Skeletal muscle satellite cell (primary cell): ENCODE measurements around the gene MAGED2. TPM values are rescaled to one million over a fixed set of nuclear protein-coding genes. Genes with fewer than 3 reads are reported as not detected.
"Not testable (repeated sequence)": the region's sequence is repeated elsewhere in the genome, so short reads cannot be mapped to it uniquely, and the experiment has no call there.

ENCODE experiments used
- H3K27me3 ChIP-seq: 2 replicates; pipeline ENCODE4 v1.7.0; 2013; ENCODE audit warnings: low read length; ENCODE audit not compliant: control insufficient read depth, insufficient read depth
- H3K36me3 ChIP-seq: 2 replicates; pipeline ENCODE4 v1.7.0; 2013; ENCODE audit warnings: mild to moderate bottlenecking, control low read depth, low read length; ENCODE audit not compliant: insufficient read depth
- H3K4me1 ChIP-seq: 2 replicates; pipeline ENCODE4 v1.7.0; 2013; ENCODE audit warnings: low read length; ENCODE audit not compliant: control insufficient read depth, insufficient read depth
- H3K4me2 ChIP-seq: 2 replicates; pipeline ENCODE4 v1.7.0; 2013; ENCODE audit warnings: mild to moderate bottlenecking, low read length
- H3K4me3 ChIP-seq: 2 replicates; pipeline ENCODE4 v1.7.0; 2013; ENCODE audit warnings: low read length
- H3K9ac ChIP-seq: 2 replicates; pipeline ENCODE4 v1.7.0; 2013; ENCODE audit warnings: mild to moderate bottlenecking, low read depth, low read length, moderate library complexity
- H3K9me3 ChIP-seq: replicated peaks from 2 replicates; pipeline ENCODE4 v1.7.0; 2013; ENCODE audit warnings: mild to moderate bottlenecking, control low read depth, low read length
- total RNA-seq: library from RNA; depleted of rRNA; stranded (reverse); fragments of >200 nt; gene quantifications from 2 replicates; pipeline ENCODE4 v1.2.3, GENCODE V29; 2012; rRNA removed

MAGED2 gene, protein sequence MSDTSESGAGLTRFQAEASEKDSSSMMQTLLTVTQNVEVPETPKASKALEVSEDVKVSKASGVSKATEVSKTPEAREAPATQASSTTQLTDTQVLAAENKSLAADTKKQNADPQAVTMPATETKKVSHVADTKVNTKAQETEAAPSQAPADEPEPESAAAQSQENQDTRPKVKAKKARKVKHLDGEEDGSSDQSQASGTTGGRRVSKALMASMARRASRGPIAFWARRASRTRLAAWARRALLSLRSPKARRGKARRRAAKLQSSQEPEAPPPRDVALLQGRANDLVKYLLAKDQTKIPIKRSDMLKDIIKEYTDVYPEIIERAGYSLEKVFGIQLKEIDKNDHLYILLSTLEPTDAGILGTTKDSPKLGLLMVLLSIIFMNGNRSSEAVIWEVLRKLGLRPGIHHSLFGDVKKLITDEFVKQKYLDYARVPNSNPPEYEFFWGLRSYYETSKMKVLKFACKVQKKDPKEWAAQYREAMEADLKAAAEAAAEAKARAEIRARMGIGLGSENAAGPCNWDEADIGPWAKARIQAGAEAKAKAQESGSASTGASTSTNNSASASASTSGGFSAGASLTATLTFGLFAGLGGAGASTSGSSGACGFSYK
- total RNA-seq = 115 and 168 TPM in 2 replicates

DNA sequence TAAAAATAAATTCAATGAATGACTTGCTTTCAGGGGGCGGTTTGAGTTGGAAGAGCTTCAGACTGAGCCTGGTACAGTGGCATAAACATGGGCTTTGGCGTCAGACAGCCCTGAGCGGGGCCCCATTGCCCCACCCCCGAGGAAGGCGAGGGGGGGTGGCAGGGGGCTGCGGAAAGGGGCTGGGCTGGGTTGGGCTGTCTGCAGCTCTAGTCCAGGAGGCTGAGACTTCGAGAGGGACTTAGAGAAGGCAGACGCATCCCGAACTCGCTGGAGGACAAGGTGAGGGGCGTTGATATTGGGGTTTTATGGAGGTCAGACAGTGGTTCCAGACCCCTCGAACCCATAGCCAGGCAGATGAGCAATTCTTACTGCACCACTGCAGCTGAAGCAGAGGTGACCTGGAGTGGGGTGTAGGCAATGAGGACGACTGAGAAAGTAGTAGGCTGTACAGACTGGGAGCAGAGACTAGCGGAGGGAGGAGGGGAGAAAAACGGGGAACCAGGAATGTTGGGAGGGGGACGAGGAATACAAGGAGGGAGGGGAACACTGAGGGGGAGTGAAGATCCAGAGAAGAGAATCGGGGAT is at the start of gene MAGED2:
TSS of gene MAGED2 (plus strand) at position 222 of the 585 bp plus-strand sequence. CDS start 1,587 bp downstream, outside the sequence.
- peaks cover 6% of the 10 kb centered on the region for H3K4me1 ChIP-seq
- no peaks in the 10 kb centered on the region for H3K9me3 ChIP-seq
- peak within 1 kb of the TSS; percentile 89 for H3K9ac ChIP-seq
- H3K27me3 ChIP-seq = peaks cover 25% of the 10 kb centered on the region
- H3K4me3 ChIP-seq = peak within 1 kb of the TSS; percentile 82
- peaks cover 14% of the 10 kb centered on the region for H3K36me3 ChIP-seq
- H3K4me2 ChIP-seq = peak within 1 kb of the TSS; percentile 90

DNA sequence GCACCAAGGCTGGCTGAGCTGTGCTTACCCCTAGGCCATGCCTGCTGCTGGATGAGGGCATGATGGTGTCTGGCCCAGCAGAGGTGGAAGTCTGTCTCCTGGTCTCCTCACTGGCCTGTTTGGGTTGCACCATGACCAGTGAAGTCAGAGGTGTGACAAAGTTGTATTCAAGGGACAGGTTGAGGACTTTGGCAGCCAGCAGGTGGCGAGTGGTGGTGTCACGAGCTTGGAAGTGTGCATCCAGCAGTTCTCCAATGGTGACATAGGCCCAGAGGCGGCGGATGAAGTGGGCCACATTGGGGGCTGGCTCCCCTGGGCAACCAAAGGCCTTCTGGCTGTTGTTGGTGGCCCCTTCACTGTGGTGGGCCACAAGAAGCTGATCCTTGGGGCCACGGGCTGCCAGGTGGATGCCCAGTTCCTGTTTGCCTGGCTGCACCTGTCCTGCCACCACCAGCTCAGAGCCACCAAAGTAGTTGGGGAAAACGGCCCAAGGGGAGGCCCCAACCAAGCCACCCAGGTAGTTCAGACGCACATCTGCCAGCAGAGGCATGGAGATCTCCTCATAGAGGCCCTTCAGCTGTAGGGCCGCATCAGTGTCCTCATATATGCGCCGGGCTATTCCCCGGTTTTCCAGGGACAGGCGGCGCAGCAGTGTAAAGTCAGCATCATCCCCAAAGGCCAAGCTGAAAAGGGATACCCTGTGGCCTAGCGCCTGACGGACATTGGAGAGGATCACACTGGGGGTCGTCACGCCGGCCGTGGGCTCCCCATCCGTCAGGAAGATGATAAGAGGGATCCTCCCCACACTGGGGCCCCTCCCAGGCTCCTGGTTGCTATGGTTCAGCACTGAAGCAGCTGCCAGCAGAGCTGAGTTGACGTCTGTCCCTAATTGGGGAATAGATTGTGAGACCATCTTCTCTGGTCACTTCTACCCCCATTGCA is 49.2 kb upstream of the MAGED2 start:
- no peak overlapping the region for H3K4me2 ChIP-seq
- no peaks in the 10 kb centered on the region for H3K36me3 ChIP-seq
- no peaks in the 10 kb centered on the region for H3K4me1 ChIP-seq
- H3K9ac ChIP-seq = no peak overlapping the region
- no peaks in the 10 kb centered on the region for H3K27me3 ChIP-seq
- H3K4me3 ChIP-seq = no peak overlapping the region
- no peaks in the 10 kb centered on the region for H3K9me3 ChIP-seq

DNA sequence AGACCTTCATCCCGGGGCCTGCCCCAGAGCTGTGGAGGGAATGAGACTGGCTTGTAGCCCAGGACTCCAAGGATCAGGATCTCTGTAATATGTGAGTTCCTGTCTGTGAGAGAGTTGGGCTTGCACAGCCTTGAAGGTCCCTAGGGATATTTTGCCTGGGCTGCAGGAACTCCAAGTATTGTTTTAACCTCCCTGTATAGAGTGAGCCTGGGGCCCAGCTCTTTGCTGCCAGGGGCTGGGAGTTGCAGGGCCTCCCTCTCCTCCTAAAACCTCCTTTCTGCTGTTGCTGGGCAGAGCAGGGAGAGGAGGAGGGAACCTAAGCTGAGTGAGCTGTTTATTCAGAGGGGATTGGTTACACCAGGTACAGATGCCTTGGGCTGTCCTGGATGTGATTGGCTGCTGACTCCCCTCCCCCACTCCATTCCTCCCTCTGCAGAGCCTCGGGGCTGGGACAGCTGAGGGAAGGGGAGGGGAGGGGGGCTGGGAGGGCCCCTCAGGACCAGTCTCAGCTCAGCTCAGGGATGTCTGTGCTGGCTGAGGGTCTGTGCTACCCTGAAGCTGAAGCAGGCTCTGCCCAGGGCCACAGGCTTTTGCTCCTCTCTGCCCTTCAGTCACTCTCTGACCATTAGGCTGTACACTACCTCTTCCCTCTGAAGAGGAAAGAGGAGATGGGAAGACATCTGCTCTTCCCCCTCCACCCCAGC is 33.0 kb upstream of the MAGED2 start:
- H3K9ac ChIP-seq, H3K4me2 ChIP-seq, H3K36me3 ChIP-seq, H3K4me3 ChIP-seq, H3K27me3 ChIP-seq, H3K4me1 ChIP-seq, H3K9me3 ChIP-seq: not testable (repeated sequence)

DNA sequence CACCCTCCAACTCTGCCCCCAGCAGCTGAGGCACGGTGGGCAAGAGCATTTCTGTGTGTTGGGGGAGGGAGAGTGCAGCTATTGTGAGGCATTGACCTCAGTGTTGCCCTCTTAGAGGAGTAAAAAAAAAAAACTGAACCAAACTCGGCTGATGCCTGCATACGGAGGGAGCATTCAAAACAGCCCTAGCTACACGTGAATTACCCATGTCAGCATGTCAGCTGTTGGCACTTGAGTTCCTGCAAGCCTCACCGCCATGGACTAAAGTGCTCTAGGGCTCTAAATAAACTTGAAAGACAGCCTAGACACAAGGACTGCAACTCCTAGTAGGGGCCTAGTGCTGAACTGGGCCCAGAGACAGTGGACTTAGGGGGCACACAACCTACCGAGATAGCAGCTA is 31.5 kb upstream of the MAGED2 start:
- H3K4me2 ChIP-seq = no peak overlapping the region
- no peaks in the 10 kb centered on the region for H3K4me1 ChIP-seq
- H3K36me3 ChIP-seq = no peaks in the 10 kb centered on the region
- no peaks in the 10 kb centered on the region for H3K9me3 ChIP-seq
- no peak overlapping the region for H3K9ac ChIP-seq
- H3K27me3 ChIP-seq = no peaks in the 10 kb centered on the region
- no peak overlapping the region for H3K4me3 ChIP-seq

DNA sequence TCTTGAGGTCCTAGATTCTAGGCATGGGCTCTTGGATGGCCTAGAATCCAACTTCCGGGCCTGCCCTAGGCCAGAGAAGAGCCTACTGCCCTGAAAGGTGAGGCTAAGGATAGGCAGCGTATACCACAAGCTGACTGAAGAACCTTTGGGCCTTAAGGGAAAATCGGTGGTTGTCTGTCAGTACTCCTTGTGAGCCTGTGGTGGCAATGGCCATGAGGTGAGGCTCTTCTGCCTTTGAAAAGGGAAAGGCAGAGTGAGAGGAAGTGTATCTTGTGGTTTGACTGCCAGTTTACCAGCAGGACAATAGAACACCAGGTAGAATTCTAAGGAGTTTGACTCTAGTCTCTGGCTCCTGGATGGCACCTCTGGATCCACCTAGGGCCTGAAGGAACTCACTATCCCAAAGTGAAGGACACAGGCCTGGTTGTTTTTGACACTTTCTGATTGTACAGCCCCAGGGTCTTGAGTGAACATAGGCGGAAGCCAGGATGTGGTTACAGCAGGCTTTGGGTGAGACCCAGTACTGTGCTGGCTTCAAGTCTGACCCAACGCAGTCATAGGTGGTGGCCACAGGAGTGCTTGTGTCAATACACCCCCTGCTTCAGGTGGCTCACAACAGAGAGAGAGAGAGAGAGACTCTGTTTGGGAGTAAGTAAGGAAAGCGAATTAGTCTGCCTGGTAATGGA is 30.4 kb upstream of the MAGED2 start:
- Histone ChIP-seq H3K4me1 (no peaks in the 10 kb centered on the region), H3K36me3 (no peaks in the 10 kb centered on the region), H3K27me3 (no peaks in the 10 kb centered on the region), H3K4me2 (no peak overlapping the region), H3K9me3 (no peaks in the 10 kb centered on the region), H3K4me3 (no peak overlapping the region), H3K9ac (no peak overlapping the region)

DNA sequence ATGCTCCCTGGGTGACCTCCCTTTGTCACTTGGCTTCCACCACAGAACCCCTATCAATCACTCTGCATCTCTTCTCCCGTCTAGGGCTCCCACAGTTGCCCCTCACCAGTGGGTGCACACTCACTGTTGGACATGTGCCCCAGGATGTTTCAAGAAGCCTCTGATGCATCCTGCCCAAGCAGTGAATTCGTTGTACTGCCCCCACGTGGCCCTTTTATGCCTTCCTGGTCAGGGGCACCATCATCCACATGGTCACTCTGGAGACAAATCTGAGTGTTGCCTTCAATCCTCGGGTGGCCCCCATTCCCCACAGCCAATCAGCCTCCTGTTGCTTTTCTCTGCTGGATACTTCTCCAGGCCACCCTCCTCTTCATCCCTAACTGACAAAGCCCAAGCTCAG is 21.6 kb upstream of the MAGED2 start:
- H3K4me3 ChIP-seq = no peak overlapping the region
- no peaks in the 10 kb centered on the region for H3K4me1 ChIP-seq
- no peak overlapping the region for H3K9ac ChIP-seq
- no peaks in the 10 kb centered on the region for H3K9me3 ChIP-seq
- no peaks in the 10 kb centered on the region for H3K36me3 ChIP-seq
- no peak overlapping the region for H3K4me2 ChIP-seq
- no peaks in the 10 kb centered on the region for H3K27me3 ChIP-seq

DNA sequence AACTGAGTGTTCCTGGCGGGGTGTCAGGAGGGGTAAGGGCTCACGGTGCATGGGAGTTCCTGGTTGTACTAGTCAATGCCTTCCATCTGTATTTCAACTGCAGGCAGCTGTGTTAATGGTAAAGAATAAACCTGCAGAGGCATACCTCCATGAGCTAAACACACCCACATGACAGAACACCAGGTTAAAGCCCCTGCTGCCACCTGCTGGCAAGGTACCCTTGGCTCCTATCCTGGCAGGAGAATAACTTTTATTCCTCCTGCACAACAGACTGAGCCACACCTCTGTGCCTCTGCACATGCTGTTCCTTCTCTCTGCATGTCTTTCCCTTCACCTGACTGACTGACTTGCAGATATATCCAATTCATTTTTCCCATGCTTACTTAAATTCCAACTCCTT is 20.6 kb upstream of the MAGED2 start:
- H3K27me3 ChIP-seq = peaks cover 1% of the 10 kb centered on the region
- no peak overlapping the region for H3K4me3 ChIP-seq
- no peak overlapping the region for H3K4me2 ChIP-seq
- no peaks in the 10 kb centered on the region for H3K4me1 ChIP-seq
- H3K9me3 ChIP-seq = no peaks in the 10 kb centered on the region
- no peak overlapping the region for H3K9ac ChIP-seq
- H3K36me3 ChIP-seq = no peaks in the 10 kb centered on the region

DNA sequence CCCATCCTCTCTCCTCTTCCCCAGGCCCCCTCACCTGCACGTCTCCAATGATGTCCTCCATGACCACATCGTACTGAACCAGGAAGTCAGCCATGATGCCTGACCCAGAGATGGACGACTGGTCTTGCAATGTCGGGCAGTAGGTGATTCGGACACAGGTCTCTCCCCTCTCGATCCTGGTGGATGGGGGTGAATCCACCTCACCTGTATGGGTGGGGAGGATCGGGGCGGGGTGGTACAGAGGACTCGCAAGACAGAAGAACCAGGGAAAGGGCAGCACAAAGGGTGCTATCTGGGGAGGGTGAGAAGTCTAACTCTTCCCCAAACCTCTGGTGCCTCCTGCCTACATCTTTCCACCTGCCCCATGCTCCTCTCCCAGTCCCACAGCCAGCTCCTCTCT is 19.1 kb upstream of the MAGED2 start:
- H3K36me3 ChIP-seq = no peaks in the 10 kb centered on the region
- no peak overlapping the region for H3K4me2 ChIP-seq
- H3K4me1 ChIP-seq = no peaks in the 10 kb centered on the region
- no peak overlapping the region for H3K4me3 ChIP-seq
- no peaks in the 10 kb centered on the region for H3K9me3 ChIP-seq
- H3K27me3 ChIP-seq = peaks cover 3% of the 10 kb centered on the region
- no peak overlapping the region for H3K9ac ChIP-seq

DNA sequence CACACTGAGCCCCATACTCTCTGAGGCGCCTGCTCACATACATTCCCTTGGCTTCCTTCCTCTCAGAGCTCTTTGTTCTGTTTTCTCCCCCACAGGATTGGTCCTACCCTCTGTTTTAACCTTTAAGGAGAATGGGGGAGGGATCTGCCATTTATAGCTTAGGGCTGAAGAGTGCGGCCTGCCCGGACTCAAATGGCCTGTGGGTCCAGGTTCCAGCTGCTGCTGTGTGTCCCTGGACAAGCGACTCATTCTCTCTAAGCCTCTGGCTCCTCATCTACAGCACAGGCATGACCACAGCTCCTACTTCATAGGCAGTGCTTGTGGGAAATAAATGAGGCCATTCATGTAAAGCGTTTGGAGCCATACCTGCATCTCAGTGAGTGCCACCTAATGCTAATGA is 18.1 kb upstream of the MAGED2 start:
- H3K36me3 ChIP-seq, H3K9ac ChIP-seq, H3K4me3 ChIP-seq, H3K4me2 ChIP-seq, H3K4me1 ChIP-seq, H3K27me3 ChIP-seq, H3K9me3 ChIP-seq: not testable (repeated sequence)

DNA sequence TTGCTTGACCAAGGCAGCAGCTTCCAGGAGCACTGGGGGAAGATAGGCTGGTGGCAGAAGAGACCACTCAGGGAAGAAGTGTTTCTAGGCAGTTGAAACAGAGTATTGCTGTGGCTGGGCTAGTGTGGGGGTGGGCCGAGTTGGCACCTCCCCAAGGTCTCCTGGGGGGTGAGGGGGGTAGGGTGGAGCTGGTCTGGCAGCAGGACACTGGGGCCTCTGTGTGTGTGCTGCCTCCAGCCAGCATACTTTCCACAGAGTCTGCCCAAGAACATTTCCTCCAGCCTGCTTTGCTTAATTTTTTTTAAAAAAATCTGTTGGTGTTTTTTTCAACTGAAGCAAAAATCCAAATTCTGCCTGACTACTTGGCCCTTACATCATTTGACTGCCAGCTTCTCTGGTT is 13.5 kb upstream of the MAGED2 start:
- no peaks in the 10 kb centered on the region for H3K4me1 ChIP-seq
- peaks cover 10% of the 10 kb centered on the region for H3K27me3 ChIP-seq
- H3K9ac ChIP-seq = no peak overlapping the region
- no peaks in the 10 kb centered on the region for H3K9me3 ChIP-seq
- H3K4me2 ChIP-seq = no peak overlapping the region
- no peaks in the 10 kb centered on the region for H3K36me3 ChIP-seq
- no peak overlapping the region for H3K4me3 ChIP-seq
